H1 (cell line): ENCODE results near the gene DMRTA1. TPM values are rescaled to one million over a fixed set of nuclear protein-coding genes. Genes with fewer than 3 reads are reported as not detected.

Experiments used
- CTCF ChIA-PET: fragments of 300-600 bp; sonication (Branson Sonifier 250); formaldehyde crosslinking; loops from one replicate; lab custom pipeline; 2021; ENCODE audit not compliant: partially characterized antibody; lab: Charles Lee
- POLR2A ChIA-PET: fragments of 300-600 bp; sonication (Branson Sonifier 250); formaldehyde crosslinking; loops from one replicate; lab custom pipeline; 2021; ENCODE audit warnings: inconsistent platforms; ENCODE audit not compliant: partially characterized antibody; lab: Charles Lee
- DNase-seq, 2 experiments: peaks; one replicate each; pipeline versions ENCODE4 v3.0.0 to v3.0.0-alpha.2; 2010 to 2022; ENCODE audit warnings: low spot score in 2 of 2, low read depth in 1 of 2, mixed read lengths in 1 of 2
- FAIRE-seq: peaks from 2 replicates; lab custom pipeline; 2011; peaks lifted over from hg19 to GRCh38; lab: Jason Lieb, UNC
- H2AFZ ChIP-seq: 2 replicates; pipeline ENCODE4 v1.8.1; 2012; ENCODE audit warnings: low read length, inconsistent platforms
- H2AK5ac ChIP-seq: 2 replicates; pipeline ENCODE4 v1.6.1; 2013; ENCODE audit warnings: low read depth, low read length
- H2BK120ac ChIP-seq: replicated peaks from 2 replicates; pipeline ENCODE3; 2013; ENCODE audit warnings: low read depth, low read length, inconsistent platforms
- H2BK12ac ChIP-seq: 2 replicates; pipeline ENCODE4 v1.6.1; 2013; ENCODE audit warnings: low read depth, low read length
- H2BK15ac ChIP-seq: 2 replicates; pipeline ENCODE4 v1.6.1; 2013; ENCODE audit warnings: low read length
- H2BK20ac ChIP-seq: 2 replicates; pipeline ENCODE4 v1.6.1; 2013; ENCODE audit warnings: low read length
- H2BK5ac ChIP-seq: 2 replicates; pipeline ENCODE4 v1.6.1; 2013; ENCODE audit warnings: low read depth, low read length
- H3K14ac ChIP-seq: 2 replicates; pipeline ENCODE4 v1.6.1; 2013; ENCODE audit warnings: inconsistent platforms; ENCODE audit not compliant: insufficient read length
- H3K18ac ChIP-seq: 2 replicates; pipeline ENCODE4 v1.6.1; 2013; ENCODE audit warnings: low read length; ENCODE audit errors: extremely low read depth
- H3K23ac ChIP-seq: 2 replicates; pipeline ENCODE4 v1.6.1; 2013; ENCODE audit warnings: inconsistent platforms; ENCODE audit not compliant: insufficient read length
- H3K23me2 ChIP-seq: 2 replicates; pipeline ENCODE4 v1.6.1; 2013; ENCODE audit warnings: low read depth, low read length
- H3K27ac ChIP-seq: 2 replicates; pipeline ENCODE4 v1.6.1; 2011; ENCODE audit warnings: low read depth, low read length, inconsistent platforms
- H3K27me3 ChIP-seq, 4 experiments: replicated peaks in 1 of 4; 1 replicate in 1 of 4; 2 replicates in 3 of 4; pipeline versions ENCODE4 v1.6.1 to v1.8.1; 2011 to 2013; ENCODE audit warnings: low read length in 3 of 4, mild to moderate bottlenecking in 3 of 4, inconsistent platforms in 2 of 4, mixed read lengths in 2 of 4, moderate library complexity in 1 of 4; ENCODE audit not compliant: control insufficient read depth in 3 of 4, insufficient read depth in 3 of 4; ENCODE audit errors: extremely low read depth in 1 of 4
- H3K36me3 ChIP-seq, 4 experiments: 2 replicates each; pipeline versions ENCODE4 v1.6.1 to v1.8.1; 2011 to 2013; ENCODE audit warnings: mild to moderate bottlenecking in 4 of 4, low read length in 3 of 4, moderate library complexity in 2 of 4, control low read depth in 1 of 4, inconsistent platforms in 1 of 4; ENCODE audit not compliant: insufficient read depth in 4 of 4, control insufficient read depth in 2 of 4
- H3K4ac ChIP-seq: replicated peaks from 2 replicates; pipeline ENCODE3; 2013; ENCODE audit warnings: low read length, low read depth, mixed read lengths, inconsistent platforms; ENCODE audit not compliant: insufficient read length
- H3K4me1 ChIP-seq, 4 experiments: replicated peaks in 1 of 4; 1 replicate in 1 of 4; 2 replicates in 3 of 4; pipeline versions ENCODE4 v1.6.1 to v1.8.1; 2011 to 2013; ENCODE audit warnings: low read length in 3 of 4, inconsistent platforms in 2 of 4, mixed read lengths in 1 of 4; ENCODE audit not compliant: insufficient read depth in 4 of 4, control insufficient read depth in 3 of 4
- H3K4me2 ChIP-seq, 2 experiments: 2 replicates each; pipeline versions ENCODE4 v1.6.1 to v1.8.1; 2011 to 2013; ENCODE audit warnings: low read depth in 2 of 2, low read length in 2 of 2, control low read depth in 1 of 2, inconsistent platforms in 1 of 2, mild to moderate bottlenecking in 1 of 2; ENCODE audit not compliant: insufficient read depth in 1 of 2
- H3K4me3 ChIP-seq, 4 experiments: fragments of 200-600, 300-600 bp in 1 of 4; sonication (generic), shearing (Covaris generic), sonication (Bioruptor Twin) in 1 of 4; 2 replicates each; pipeline versions ENCODE4 v1.5.1 to v1.8.1; 2011 to 2016; ENCODE audit warnings: low read length in 4 of 4, low read depth in 3 of 4, control low read depth in 2 of 4, inconsistent platforms in 2 of 4, mild to moderate bottlenecking in 2 of 4, mixed read lengths in 1 of 4, moderate library complexity in 1 of 4; ENCODE audit not compliant: insufficient read depth in 2 of 4; ENCODE audit errors: extremely low read depth in 1 of 4
- H3K56ac ChIP-seq: replicated peaks from 2 replicates; pipeline ENCODE3; 2013; ENCODE audit warnings: low read depth, mild to moderate bottlenecking, mixed read lengths, low read length, inconsistent platforms; ENCODE audit not compliant: insufficient read length
- H3K79me1 ChIP-seq: 2 replicates; pipeline ENCODE4 v1.6.1; 2013; ENCODE audit warnings: low read depth, low read length, control low read depth
- H3K79me2 ChIP-seq, 2 experiments: 2 replicates each; pipeline versions ENCODE4 v1.6.1 to v1.8.1; 2012 to 2013; ENCODE audit warnings: low read length in 2 of 2, mild to moderate bottlenecking in 2 of 2, inconsistent platforms in 1 of 2; ENCODE audit not compliant: insufficient read depth in 2 of 2, control insufficient read depth in 1 of 2
- H3K9ac ChIP-seq, 4 experiments: replicated peaks in 1 of 4; 1 replicate in 1 of 4; 2 replicates in 3 of 4; pipeline versions ENCODE4 v1.6.1 to v1.8.1; 2011 to 2013; ENCODE audit warnings: low read depth in 3 of 4, low read length in 3 of 4, control low read depth in 2 of 4, mild to moderate bottlenecking in 2 of 4, moderate library complexity in 2 of 4, inconsistent platforms in 1 of 4; ENCODE audit errors: extremely low read depth in 1 of 4
- H3K9me3 ChIP-seq, 2 experiments: 2 replicates each; pipeline versions ENCODE4 v1.6.1 to v1.8.1; 2012 to 2013; ENCODE audit warnings: mild to moderate bottlenecking in 2 of 2, moderate library complexity in 2 of 2, control low read depth in 1 of 2, inconsistent platforms in 1 of 2, low read depth in 1 of 2, low read length in 1 of 2, mixed read lengths in 1 of 2; ENCODE audit not compliant: insufficient read depth in 2 of 2
- H4K20me1 ChIP-seq, 2 experiments: replicated peaks in 1 of 2; 2 replicates each; pipeline versions ENCODE3 to v1.8.1; 2011 to 2013; ENCODE audit warnings: inconsistent platforms in 2 of 2, low read length in 2 of 2, mild to moderate bottlenecking in 1 of 2; ENCODE audit not compliant: insufficient read depth in 2 of 2, control insufficient read depth in 1 of 2
- H4K5ac ChIP-seq: 2 replicates; pipeline ENCODE4 v1.6.1; 2013; ENCODE audit warnings: low read length, low read depth, mixed read lengths, inconsistent platforms; ENCODE audit not compliant: insufficient read length
- H4K8ac ChIP-seq: 2 replicates; pipeline ENCODE4 v1.8.0; 2013; ENCODE audit warnings: mild to moderate bottlenecking, moderate library complexity, low read length, inconsistent platforms; ENCODE audit not compliant: insufficient read depth; ENCODE audit errors: extremely low read depth
- H4K91ac ChIP-seq: replicated peaks from 2 replicates; pipeline ENCODE3; 2013; ENCODE audit warnings: low read length, mixed read lengths, inconsistent platforms; ENCODE audit not compliant: insufficient read length
- BCL11A ChIP-seq, 2 experiments: IDR thresholded peaks; one replicate each; pipeline ENCODE4 v1.6.1; 2011; ENCODE audit warnings: low read depth in 2 of 2, low read length in 2 of 2, mild to moderate bottlenecking in 2 of 2
- EGR1 ChIP-seq: IDR thresholded peaks from 2 replicates; pipeline ENCODE4 v1.6.1; 2011; ENCODE audit warnings: low read depth, low read length, borderline replicate concordance
- GTF2F1 ChIP-seq: IDR thresholded peaks from 2 replicates; pipeline ENCODE4 v1.6.1; 2012; ENCODE audit warnings: low read depth, low read length, improper control_type of control experiment, borderline replicate concordance
- NRF1 ChIP-seq: IDR thresholded peaks from 2 replicates; pipeline ENCODE4 v1.6.1; 2011; ENCODE audit warnings: mild to moderate bottlenecking, low read depth, low read length, improper control_type of control experiment
- POLR2AphosphoS5 ChIP-seq: IDR thresholded peaks from 2 replicates; pipeline ENCODE4 v1.6.1; 2011; ENCODE audit warnings: low read depth, low read length
- RBBP5 ChIP-seq: IDR thresholded peaks from 2 replicates; pipeline ENCODE4 v1.7.1; 2012; ENCODE audit warnings: low read depth, mild to moderate bottlenecking, inconsistent platforms, low read length, moderate library complexity, borderline replicate concordance
- RFX5 ChIP-seq: IDR thresholded peaks from 2 replicates; pipeline ENCODE4 v1.6.1; 2011; ENCODE audit warnings: low read depth, low read length, improper control_type of control experiment, borderline replicate concordance
- SIX5 ChIP-seq: IDR thresholded peaks from 2 replicates; pipeline ENCODE4 v1.6.1; 2011; ENCODE audit warnings: mild to moderate bottlenecking, low read depth, low read length
- SRF ChIP-seq: IDR thresholded peaks from 2 replicates; pipeline ENCODE4 v1.6.1; 2011; ENCODE audit warnings: mild to moderate bottlenecking, low read depth, low read length, moderate library complexity
- TAF7 ChIP-seq: optimal IDR thresholded peaks from 2 replicates; pipeline ENCODE3; 2011; ENCODE audit warnings: low read depth, mild to moderate bottlenecking, inconsistent platforms, low read length, moderate library complexity, borderline replicate concordance
- TBP ChIP-seq: IDR thresholded peaks from 2 replicates; pipeline ENCODE4 v1.6.1; 2011; ENCODE audit warnings: low read depth, low read length, improper control_type of control experiment
- WGBS, 2 experiments: shearing (Covaris generic) in 1 of 2; methylation state at CpG; one replicate each; pipeline versions ENCODE4 v1.1.6 to v1.1.7; 2013 to 2015; ENCODE audit warnings: low lambda C conversion rate in 2 of 2, mixed read lengths in 2 of 2, inconsistent platforms in 1 of 2, low coverage in 1 of 2, missing lambda C conversion rate in 1 of 2; ENCODE audit not compliant: insufficient replicate concordance in 2 of 2, insufficient coverage in 1 of 2, insufficient read length in 1 of 2; ENCODE audit errors: extremely low coverage in 1 of 2, missing lambda C conversion rate in 1 of 2; 5-methylcytosine and 5-hydroxymethylcytosine counted together
- polyA plus RNA-seq, 7 experiments: library from polyadenylated mRNA; depleted of rRNA in 3 of 7; stranded (reverse) in 5 of 7; unstranded in 2 of 7; fragments of >200 nt in 5 of 7; fragments of 200-250 nt in 2 of 7; gene quantifications; 1 replicate in 5 of 7; 2 replicates in 1 of 7; 4 replicates in 1 of 7; pipeline versions ENCODE4 v1.2.1 to v1.2.3, GENCODE V29; 2011 to 2013; ENCODE audit warnings: missing spikeins in 2 of 7, mixed read lengths in 2 of 7
- total RNA-seq: library from RNA; stranded (reverse); fragmentation: NEBNext Ultra II Directional; extraction: Animal tissue kit (Norgen Biotek cat#: 25700); gene quantifications from 2 replicates; pipeline ENCODE4 v1.2.1, GENCODE V29; 2021
- TF ChIP-seq, protein P1 (sequence below): IDR thresholded peaks from 2 replicates; pipeline ENCODE4 v1.6.1; 2011; ENCODE audit warnings: low read depth, mild to moderate bottlenecking, low read length; ENCODE audit not compliant: insufficient read depth
- TF ChIP-seq, protein P2 (sequence below): IDR thresholded peaks from 2 replicates; pipeline ENCODE4 v1.6.1; 2012; ENCODE audit warnings: inconsistent platforms

Gene DMRTA1
- total and polyA plus RNA-seq, 2 of the 8 experiments (the other 6 are each of a cell fraction or from before 2014, with no cell fraction given) = 1.5 to 3.3 TPM

DNA sequence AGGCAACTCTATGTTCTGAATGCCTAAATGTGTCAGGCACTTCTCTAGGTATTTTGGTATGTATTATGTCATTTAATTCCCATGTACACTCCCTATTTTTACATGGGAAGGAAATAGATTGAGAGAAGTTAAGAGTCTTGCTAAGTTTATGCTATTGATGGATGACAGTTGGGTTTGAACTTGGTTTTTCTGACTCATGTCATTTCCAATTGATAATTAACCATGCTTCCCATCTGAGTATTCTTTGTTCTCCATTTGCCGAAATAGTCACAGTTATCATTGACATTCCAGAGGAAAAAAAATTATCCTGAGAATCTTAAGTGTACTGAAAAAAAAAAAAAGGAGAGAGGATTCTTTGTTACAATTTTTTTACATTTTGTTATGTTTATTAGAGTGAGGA lies 23.1 kb upstream of the DMRTA1 start:
- H4K20me1 ChIP-seq = no peaks in the 10 kb centered on the region
- no peak overlapping the region for H3K4ac ChIP-seq
- H4K8ac ChIP-seq = no peak overlapping the region
- no peaks in the 10 kb centered on the region for H3K4me1 ChIP-seq
- no peak overlapping the region for H4K91ac ChIP-seq
- no peak for DNase-seq
- H4K5ac ChIP-seq = no peak overlapping the region
- no peaks in the 10 kb centered on the region for H3K27me3 ChIP-seq
- H3K36me3 ChIP-seq = no peaks in the 10 kb centered on the region
- 100% methylated on average over 1 of the region's 1 CpG; no CpG with 5 or more reads in 1 of the 2 experiments for WGBS, 2 experiments
- H3K23ac ChIP-seq = no peak overlapping the region
- H2AK5ac ChIP-seq = no peak overlapping the region
- POLR2A ChIA-PET = no interaction called here
- no peak overlapping the region for H3K9ac ChIP-seq
- no peak overlapping the region for H2BK5ac ChIP-seq
- no peaks in the 10 kb centered on the region for H3K23me2 ChIP-seq
- H3K14ac ChIP-seq = no peak overlapping the region
- H3K4me3 ChIP-seq = no peak overlapping the region
- H3K9me3 ChIP-seq = no peaks in the 10 kb centered on the region
- no peak overlapping the region for H2BK12ac ChIP-seq
- no peak overlapping the region for H3K56ac ChIP-seq
- FAIRE-seq = no peak
- no peak overlapping the region for H2BK20ac ChIP-seq
- no peak overlapping the region for H3K27ac ChIP-seq
- no peak overlapping the region for H3K18ac ChIP-seq
- no peaks in the 10 kb centered on the region for H3K79me1 ChIP-seq
- CTCF ChIA-PET = no interaction called here
- H3K4me2 ChIP-seq = no peak overlapping the region
- no peak overlapping the region for H2BK120ac ChIP-seq
- H2BK15ac ChIP-seq = no peak overlapping the region
- H2AFZ ChIP-seq = no peak overlapping the region
- TF ChIP-seq TAF7 (no peak), SIX5 (no peak), TBP (no peak), EGR1 (no peak), GTF2F1 (no peak), RFX5 (no peak), RBBP5 (no peak), SRF (no peak), NRF1 (no peak), POLR2AphosphoS5 (no peak), BCL11A (IDR thresholded peaks at IDR 0.05; ENCODE audit: low read depth in 2 of 2, low read length in 2 of 2) (no peak)
- TF ChIP-seq, protein P1, sequence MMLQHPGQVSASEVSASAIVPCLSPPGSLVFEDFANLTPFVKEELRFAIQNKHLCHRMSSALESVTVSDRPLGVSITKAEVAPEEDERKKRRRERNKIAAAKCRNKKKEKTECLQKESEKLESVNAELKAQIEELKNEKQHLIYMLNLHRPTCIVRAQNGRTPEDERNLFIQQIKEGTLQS = no peak
- TF ChIP-seq, protein P2, sequence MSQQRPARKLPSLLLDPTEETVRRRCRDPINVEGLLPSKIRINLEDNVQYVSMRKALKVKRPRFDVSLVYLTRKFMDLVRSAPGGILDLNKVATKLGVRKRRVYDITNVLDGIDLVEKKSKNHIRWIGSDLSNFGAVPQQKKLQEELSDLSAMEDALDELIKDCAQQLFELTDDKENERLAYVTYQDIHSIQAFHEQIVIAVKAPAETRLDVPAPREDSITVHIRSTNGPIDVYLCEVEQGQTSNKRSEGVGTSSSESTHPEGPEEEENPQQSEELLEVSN = no peak
- H3K79me2 ChIP-seq = no peaks in the 10 kb centered on the region
